ENCODE measurements around the gene LRFN2.

Gene LRFN2

GRCh38 chr6:40485795-40486194 is 101.4 kb downstream of the LRFN2 start:
- ChIA-PET CTCF (no interaction called here), POLR2A (no interaction called here)
- DNase-seq (ENCODE audit: extremely low spot score), result no peak
- TF ChIP-seq L3MBTL2 (conservative IDR thresholded peaks at IDR 0.05), result no peak
- TF ChIP-seq SUZ12 (IDR thresholded peaks at IDR 0.05), result no peak

GRCh38 chr6:40485300-40485699 is 101.9 kb downstream of the LRFN2 start:
- DNase-seq (ENCODE audit: extremely low spot score), result no peak
- TF ChIP-seq L3MBTL2 (conservative IDR thresholded peaks at IDR 0.05), result no peak
- no peak for TF ChIP-seq TARDBP (IDR thresholded peaks at IDR 0.05)
- no peak for TF ChIP-seq CTBP1 (IDR thresholded peaks at IDR 0.05; ENCODE audit: borderline replicate concordance)
- no peak for TF ChIP-seq FOXA1 (IDR thresholded peaks at IDR 0.05)
- TF ChIP-seq FOXM1 (IDR thresholded peaks at IDR 0.05; ENCODE audit: borderline replicate concordance), result no peak
- TF ChIP-seq HDGF (IDR thresholded peaks at IDR 0.05; ENCODE audit: borderline replicate concordance), result no peak
- no peak for TF ChIP-seq NFRKB (IDR thresholded peaks at IDR 0.05)
- no peak for TF ChIP-seq FOXK2 (IDR thresholded peaks at IDR 0.05)
- no peak for TF ChIP-seq SUZ12 (IDR thresholded peaks at IDR 0.05)
- TF ChIP-seq LEF1 (IDR thresholded peaks at IDR 0.05; ENCODE audit: borderline replicate concordance), result no peak
- no peak for TF ChIP-seq SP1 (IDR thresholded peaks at IDR 0.05)
- no peak for TF ChIP-seq ELF4 (IDR thresholded peaks at IDR 0.05)
- TF ChIP-seq ARNT (IDR thresholded peaks at IDR 0.05), result no peak
- TF ChIP-seq ZNF384 (IDR thresholded peaks at IDR 0.05), result no peak
- ChIA-PET CTCF (no interaction called here), POLR2A (no interaction called here)

- TF ChIP-seq FOXM1 (IDR thresholded peaks at IDR 0.05; ENCODE audit: borderline replicate concordance) (no peak), FOXA1 (IDR thresholded peaks at IDR 0.05) (no peak), BHLHE40 (IDR thresholded peaks at IDR 0.05; ENCODE audit: borderline replicate concordance) (no peak), L3MBTL2 (conservative IDR thresholded peaks at IDR 0.05) (no peak), PKNOX1 (IDR thresholded peaks at IDR 0.05) (no peak), NFRKB (IDR thresholded peaks at IDR 0.05) (no peak), SP1 (IDR thresholded peaks at IDR 0.05) (no peak), ELF4 (IDR thresholded peaks at IDR 0.05) (no peak), HDGF (IDR thresholded peaks at IDR 0.05; ENCODE audit: borderline replicate concordance) (no peak), TARDBP (IDR thresholded peaks at IDR 0.05) (no peak), ZNF384 (IDR thresholded peaks at IDR 0.05) (no peak), CTBP1 (IDR thresholded peaks at IDR 0.05; ENCODE audit: borderline replicate concordance) (no peak), LEF1 (IDR thresholded peaks at IDR 0.05; ENCODE audit: borderline replicate concordance) (no peak), ARNT (IDR thresholded peaks at IDR 0.05) (no peak), SUZ12 (IDR thresholded peaks at IDR 0.05) (no peak), FOXK2 (IDR thresholded peaks at IDR 0.05) (no peak)
- POLR2A ChIA-PET, result no interaction called here
- CTCF ChIA-PET, result no interaction called here
- no peak for DNase-seq (ENCODE audit: extremely low spot score)
These were observed 103.1 kb downstream of the LRFN2 start for GRCh38 chr6:40484066-40484465.

GRCh38 chr6:40482532-40482931 is 104.6 kb downstream of the LRFN2 start:
- no peak for TF ChIP-seq CTBP1 (IDR thresholded peaks at IDR 0.05; ENCODE audit: borderline replicate concordance)
- no peak for TF ChIP-seq HDGF (IDR thresholded peaks at IDR 0.05; ENCODE audit: borderline replicate concordance)
- no peak for TF ChIP-seq LEF1 (IDR thresholded peaks at IDR 0.05; ENCODE audit: borderline replicate concordance)
- no peak for TF ChIP-seq FOXA1 (IDR thresholded peaks at IDR 0.05)
- no peak for TF ChIP-seq ARNT (IDR thresholded peaks at IDR 0.05)
- TF ChIP-seq TARDBP (IDR thresholded peaks at IDR 0.05), result no peak
- TF ChIP-seq SUZ12 (IDR thresholded peaks at IDR 0.05), result no peak
- no peak for TF ChIP-seq L3MBTL2 (conservative IDR thresholded peaks at IDR 0.05)
- no peak for TF ChIP-seq ELF4 (IDR thresholded peaks at IDR 0.05)
- no peak for TF ChIP-seq FOXK2 (IDR thresholded peaks at IDR 0.05)
- no peak for TF ChIP-seq BHLHE40 (IDR thresholded peaks at IDR 0.05; ENCODE audit: borderline replicate concordance)
- no peak for TF ChIP-seq SP1 (IDR thresholded peaks at IDR 0.05)
- no peak for TF ChIP-seq PKNOX1 (IDR thresholded peaks at IDR 0.05)
- no peak for TF ChIP-seq FOXM1 (IDR thresholded peaks at IDR 0.05; ENCODE audit: borderline replicate concordance)
- TF ChIP-seq ZNF384 (IDR thresholded peaks at IDR 0.05), result no peak
- TF ChIP-seq NFRKB (IDR thresholded peaks at IDR 0.05), result no peak
- CTCF ChIA-PET, result no interaction called here
- DNase-seq (ENCODE audit: extremely low spot score), result no peak
- POLR2A ChIA-PET, result no interaction called here

GRCh38 chr6:40480678-40481077 is 106.5 kb downstream of the LRFN2 start:
- TF ChIP-seq SUZ12 (IDR thresholded peaks at IDR 0.05) (no peak), FOXM1 (IDR thresholded peaks at IDR 0.05; ENCODE audit: borderline replicate concordance) (no peak), HDGF (IDR thresholded peaks at IDR 0.05; ENCODE audit: borderline replicate concordance) (no peak), ZNF384 (IDR thresholded peaks at IDR 0.05) (no peak), ARNT (IDR thresholded peaks at IDR 0.05) (no peak), LEF1 (IDR thresholded peaks at IDR 0.05; ENCODE audit: borderline replicate concordance) (no peak), CTBP1 (IDR thresholded peaks at IDR 0.05; ENCODE audit: borderline replicate concordance) (no peak)
- DNase-seq (ENCODE audit: extremely low spot score), result no peak
- POLR2A ChIA-PET, result no interaction called here
- CTCF ChIA-PET, result no interaction called here

- ChIA-PET CTCF (no interaction called here), POLR2A (no interaction called here)
- TF ChIP-seq LEF1 (IDR thresholded peaks at IDR 0.05; ENCODE audit: borderline replicate concordance) (no peak), TARDBP (IDR thresholded peaks at IDR 0.05) (no peak), CTBP1 (IDR thresholded peaks at IDR 0.05; ENCODE audit: borderline replicate concordance) (no peak), BHLHE40 (IDR thresholded peaks at IDR 0.05; ENCODE audit: borderline replicate concordance) (no peak), ELF4 (IDR thresholded peaks at IDR 0.05) (no peak), FOXM1 (IDR thresholded peaks at IDR 0.05; ENCODE audit: borderline replicate concordance) (no peak), ZNF384 (IDR thresholded peaks at IDR 0.05) (no peak), FOXA1 (IDR thresholded peaks at IDR 0.05) (no peak), ARNT (IDR thresholded peaks at IDR 0.05) (no peak)
- no peak for DNase-seq (ENCODE audit: extremely low spot score)
These were observed 107.5 kb downstream of the LRFN2 start for GRCh38 chr6:40479706-40480105.
